WI38 (cell line): ENCODE data around the gene ACIN1.

ENCODE experiments used
- H3K4me3 ChIP-seq: 2 replicates; pipeline ENCODE4 v1.5.1; 2011; ENCODE audit warnings: low read depth, mild to moderate bottlenecking, control low read depth, low read length
- CTCF ChIP-seq: IDR thresholded peaks from 2 replicates; pipeline ENCODE4 v1.5.1; 2012; ENCODE audit warnings: low read depth, mild to moderate bottlenecking, control low read depth, low read length

The ACIN1 gene

GRCh38 chr14:23093991-23094665, 808 bp downstream of the ACIN1 start:
- no peak for TF ChIP-seq CTCF
- peak overlapping the region; percentile 92 for H3K4me3 ChIP-seq

GRCh38 chr14:23093526-23093925, 1.4 kb downstream of the ACIN1 start:
- peak overlapping the region; percentile 92 for H3K4me3 ChIP-seq

GRCh38 chr14:23093104-23093503, 1.8 kb downstream of the ACIN1 start:
- no peak for TF ChIP-seq CTCF
- peak overlapping the region; percentile 92 for H3K4me3 ChIP-seq

More at GRCh38 chr14:23093526-23093925, 1.4 kb downstream of the ACIN1 start:
- TF ChIP-seq CTCF, result no peak

GRCh38 chr14:23091294-23092225, 3.4 kb downstream of the ACIN1 start:
- H3K4me3 ChIP-seq, result no peak overlapping the region
- TF ChIP-seq CTCF, result no peak

GRCh38 chr14:23090254-23090636, 4.7 kb downstream of the ACIN1 start:
- H3K4me3 ChIP-seq, result no peak overlapping the region
- TF ChIP-seq CTCF, result no peak

- TF ChIP-seq CTCF, result no peak
- no peak overlapping the region for H3K4me3 ChIP-seq
These were observed 5.3 kb downstream of the ACIN1 start for GRCh38 chr14:23089498-23090253.
